HEK293 (cell line): Measurements from ENCODE around the gene RNASE8.

Experiments
- CTCF ChIA-PET: fragments of 350-600 bp; formaldehyde crosslinking; extraction: SDS; loops from one replicate; lab custom pipeline; 2021; ENCODE audit warnings: antibody characterized with exemption; lab: Yijun Ruan, JAX
- POLR2A ChIA-PET: fragments of 300-600 bp; formaldehyde crosslinking; extraction: SDS; loops from one replicate; lab custom pipeline; 2020; ENCODE audit warnings: antibody characterized with exemption, inconsistent platforms; lab: Yijun Ruan, JAX
- H3K27ac ChIP-seq: fragments of 200-500 bp; sonication (Bioruptor generic); 2 replicates; pipeline ENCODE4 v1.5.1; 2014; ENCODE audit warnings: low read depth, low read length, control low read depth, inconsistent platforms; ENCODE audit errors: extremely low read depth
- H3K36me3 ChIP-seq, 2 experiments: fragments of 200-500 bp in 1 of 2; sonication (Bioruptor generic) in 1 of 2; 1 replicate in 1 of 2; 2 replicates in 1 of 2; pipeline ENCODE4 v1.5.1; 2014 to 2017; ENCODE audit warnings: inconsistent platforms in 2 of 2, low read length in 2 of 2; ENCODE audit not compliant: control insufficient read depth in 2 of 2, insufficient read depth in 1 of 2
- H3K4me1 ChIP-seq: fragments of 200-500 bp; sonication (Bioruptor generic); 2 replicates; pipeline ENCODE4 v1.5.1; 2014; ENCODE audit warnings: mild to moderate bottlenecking, low read length, inconsistent platforms; ENCODE audit not compliant: control insufficient read depth, insufficient read depth
- H3K4me3 ChIP-seq: 2 replicates; pipeline ENCODE4 v1.5.1; 2011; ENCODE audit warnings: low read depth, mild to moderate bottlenecking, control low read depth, low read length, moderate library complexity
- H3K9me3 ChIP-seq: fragments of 200-500 bp; sonication (Bioruptor generic); 2 replicates; pipeline ENCODE4 v1.5.1; 2014; ENCODE audit warnings: low read depth, low read length, inconsistent platforms; ENCODE audit not compliant: control insufficient read depth, insufficient read depth
- EGR2 ChIP-seq: fragments of 450-650 bp; formaldehyde crosslinking; IDR thresholded peaks from 2 replicates; pipeline ENCODE4 v1.5.1; 2016; ENCODE audit warnings: low read depth, missing biosample characterization, missing genetic modification characterization
- GLI2 ChIP-seq: fragments of 450-650 bp; formaldehyde crosslinking; IDR thresholded peaks from 2 replicates; pipeline ENCODE4; 2017; ENCODE audit warnings: missing biosample characterization, missing genetic modification characterization, low read depth, borderline replicate concordance
- GLIS1 ChIP-seq: fragments of 450-650 bp; formaldehyde crosslinking; IDR thresholded peaks from 2 replicates; pipeline ENCODE4 v1.5.1; 2016; ENCODE audit warnings: missing biosample characterization, missing genetic modification characterization
- KLF9 ChIP-seq: fragments of 450-650 bp; formaldehyde crosslinking; IDR thresholded peaks from 2 replicates; pipeline ENCODE4 v1.5.1; 2016; ENCODE audit warnings: missing biosample characterization, missing genetic modification characterization, low read depth
- OSR2 ChIP-seq: fragments of 450-650 bp; formaldehyde crosslinking; IDR thresholded peaks from 2 replicates; pipeline ENCODE4 v1.5.1; 2016; ENCODE audit warnings: missing biosample characterization, missing genetic modification characterization
- PATZ1 ChIP-seq: fragments of 450-650 bp; formaldehyde crosslinking; IDR thresholded peaks from 2 replicates; pipeline ENCODE4 v1.5.1; 2016; ENCODE audit warnings: missing biosample characterization, missing genetic modification characterization
- PBX3 ChIP-seq: sonication (generic); formaldehyde crosslinking; IDR thresholded peaks from 2 replicates; pipeline ENCODE4 v1.8.1; 2022; ENCODE audit warnings: mild to moderate bottlenecking, moderate library complexity, missing genetic modification reagents
- SCRT1 ChIP-seq: fragments of 450-650 bp; formaldehyde crosslinking; IDR thresholded peaks from 2 replicates; pipeline ENCODE4 v1.5.1; 2016; ENCODE audit warnings: missing biosample characterization, missing genetic modification characterization, borderline replicate concordance
- SCRT2 ChIP-seq: fragments of 450-650 bp; formaldehyde crosslinking; IDR thresholded peaks from 2 replicates; pipeline ENCODE4 v1.5.1; 2016; ENCODE audit warnings: missing biosample characterization, missing genetic modification characterization
- SETDB1 ChIP-seq: IDR thresholded peaks from one replicate; pipeline ENCODE4 v1.6.1; 2017; ENCODE audit warnings: mild to moderate bottlenecking, low read length, moderate library complexity, mixed read lengths; ENCODE audit not compliant: insufficient read length
- SP7 ChIP-seq: fragments of 450-650 bp; formaldehyde crosslinking; IDR thresholded peaks from 2 replicates; pipeline ENCODE4 v1.5.1; 2016; ENCODE audit warnings: missing biosample characterization, missing genetic modification characterization
- ZBTB21 ChIP-seq: fragments of 450-650 bp; formaldehyde crosslinking; IDR thresholded peaks from 2 replicates; pipeline ENCODE4 v1.5.1; 2017; ENCODE audit warnings: missing biosample characterization, missing genetic modification characterization
- ZBTB49 ChIP-seq: fragments of 450-650 bp; formaldehyde crosslinking; IDR thresholded peaks from 2 replicates; pipeline ENCODE4 v1.5.1; 2016; ENCODE audit warnings: missing biosample characterization, missing genetic modification characterization, low read depth
- ZEB2 ChIP-seq: fragments of 450-650 bp; formaldehyde crosslinking; IDR thresholded peaks from 2 replicates; pipeline ENCODE4 v1.5.1; 2016; ENCODE audit warnings: missing biosample characterization, missing genetic modification characterization
- ZFHX2 ChIP-seq: fragments of 450-650 bp; formaldehyde crosslinking; conservative IDR thresholded peaks from 2 replicates; pipeline ENCODE4 v1.5.1; 2016; ENCODE audit warnings: missing biosample characterization, missing genetic modification characterization
- ZFP3 ChIP-seq: fragments of 450-650 bp; formaldehyde crosslinking; IDR thresholded peaks from 2 replicates; pipeline ENCODE4 v1.5.1; 2016; ENCODE audit warnings: low read depth, missing biosample characterization, missing genetic modification characterization
- ZNF121 ChIP-seq: fragments of 450-650 bp; formaldehyde crosslinking; IDR thresholded peaks from 2 replicates; pipeline ENCODE4 v1.5.1; 2016; ENCODE audit warnings: missing biosample characterization, missing genetic modification characterization
- ZNF146 ChIP-seq: fragments of 450-650 bp; formaldehyde crosslinking; IDR thresholded peaks from 2 replicates; pipeline ENCODE4 v1.5.1; 2016; ENCODE audit warnings: missing biosample characterization, missing genetic modification characterization
- ZNF202 ChIP-seq: fragments of 450-650 bp; formaldehyde crosslinking; IDR thresholded peaks from 2 replicates; pipeline ENCODE4 v1.5.1; 2016; ENCODE audit warnings: missing biosample characterization, missing genetic modification characterization, borderline replicate concordance
- ZNF404 ChIP-seq: fragments of 450-650 bp; formaldehyde crosslinking; IDR thresholded peaks from 2 replicates; pipeline ENCODE4 v1.5.1; 2017; ENCODE audit warnings: missing biosample characterization, missing genetic modification characterization
- ZNF423 ChIP-seq: fragments of 450-650 bp; formaldehyde crosslinking; IDR thresholded peaks from 2 replicates; pipeline ENCODE4 v1.5.1; 2016; ENCODE audit warnings: missing biosample characterization, missing genetic modification characterization
- ZNF501 ChIP-seq: fragments of 450-650 bp; formaldehyde crosslinking; IDR thresholded peaks from 2 replicates; pipeline ENCODE4 v1.5.1; 2016; ENCODE audit warnings: missing biosample characterization, missing genetic modification characterization
- ZNF558 ChIP-seq: fragments of 450-650 bp; formaldehyde crosslinking; IDR thresholded peaks from 2 replicates; pipeline ENCODE4 v1.5.1; 2016; ENCODE audit warnings: missing biosample characterization, missing genetic modification characterization
- ZNF600 ChIP-seq: fragments of 450-650 bp; formaldehyde crosslinking; IDR thresholded peaks from 2 replicates; pipeline ENCODE4 v1.5.1; 2016; ENCODE audit warnings: missing biosample characterization, missing genetic modification characterization
- ZNF610 ChIP-seq: fragments of 450-650 bp; formaldehyde crosslinking; IDR thresholded peaks from 2 replicates; pipeline ENCODE4 v1.5.1; 2016; ENCODE audit warnings: missing biosample characterization, missing genetic modification characterization, borderline replicate concordance
- ZNF623 ChIP-seq: fragments of 450-650 bp; formaldehyde crosslinking; IDR thresholded peaks from 2 replicates; pipeline ENCODE4 v1.5.1; 2016; ENCODE audit warnings: missing biosample characterization, missing genetic modification characterization
- ZNF664 ChIP-seq: fragments of 450-650 bp; formaldehyde crosslinking; IDR thresholded peaks from 2 replicates; pipeline ENCODE4 v1.5.1; 2016; ENCODE audit warnings: missing biosample characterization, missing genetic modification characterization
- ZNF776 ChIP-seq: fragments of 450-650 bp; formaldehyde crosslinking; IDR thresholded peaks from 2 replicates; pipeline ENCODE4 v1.5.0; 2017; ENCODE audit warnings: missing biosample characterization, missing genetic modification characterization, borderline replicate concordance
- TF ChIP-seq, protein P1 (sequence below): fragments of 450-650 bp; formaldehyde crosslinking; IDR thresholded peaks from 2 replicates; pipeline ENCODE4 v1.5.1; 2016; ENCODE audit warnings: missing biosample characterization, missing genetic modification characterization, low read depth
- TF ChIP-seq, protein P2 (sequence below): fragments of 450-650 bp; formaldehyde crosslinking; IDR thresholded peaks from 2 replicates; pipeline ENCODE4 v1.5.1; 2016; ENCODE audit warnings: missing biosample characterization, missing genetic modification characterization

RNASE8 gene

GRCh38 chr14:21061347-21061668 is 3.7 kb downstream of the RNASE8 start:
- POLR2A ChIA-PET = interaction anchor here (1.9 kb wide), 1 partner anchor 10 kb away, joined by 11 read pairs; no protein-coding TSS in a partner anchor

DNA sequence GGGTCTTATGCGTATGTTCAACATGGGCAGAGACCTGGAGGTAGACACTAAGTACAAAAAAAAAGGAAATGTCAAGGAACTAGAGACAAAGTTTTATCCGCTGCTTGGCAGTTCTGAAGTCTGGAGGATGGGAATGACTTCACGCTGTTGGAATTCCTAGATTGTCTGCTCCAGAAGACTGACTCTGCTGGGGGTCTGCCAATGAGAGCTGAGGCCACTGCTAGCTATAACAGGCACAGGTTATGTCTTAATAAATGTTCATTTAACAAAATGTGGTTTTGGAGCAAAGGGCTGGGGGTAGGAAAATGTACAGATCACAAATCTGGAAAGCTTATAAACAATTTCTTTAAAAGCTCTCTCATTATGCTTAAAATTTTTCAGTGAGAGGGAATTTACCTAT is 5.9 kb downstream of the RNASE8 start:
- Histone ChIP-seq H3K9me3 (no peaks in the 10 kb centered on the region), H3K4me1 (no peaks in the 10 kb centered on the region; the same call in 1 of the 2 replicates), H3K36me3 (no peaks in the 10 kb centered on the region), H3K4me3 (no peak overlapping the region), H3K27ac (no peak overlapping the region)
- TF ChIP-seq GLI2 (tag by site-specific recombination) (no peak), ZBTB21 (tag by site-specific recombination) (no peak), ZFP3 (no peak), ZNF558 (no peak), SP7 (tag by site-specific recombination) (no peak), ZNF501 (tag by site-specific recombination) (no peak), KLF9 (tag by site-specific recombination) (no peak), GLIS1 (tag by site-specific recombination) (peak; percentile 95), ZNF623 (tag by site-specific recombination) (peak; percentile 48), ZBTB49 (tag by site-specific recombination) (no peak), SETDB1 (no peak), ZEB2 (peak; percentile 32; the same call in 1 of the 2 replicates), ZNF610 (tag by site-specific recombination) (no peak), ZNF423 (no peak), ZNF664 (tag by site-specific recombination) (peak; percentile 61; the same call in 1 of the 2 replicates), ZNF146 (tag by site-specific recombination) (no peak), SCRT2 (tag by site-specific recombination) (no peak), ZNF600 (tag by site-specific recombination) (no peak), ZNF776 (tag by site-specific recombination) (no peak), ZNF121 (tag by site-specific recombination) (no peak), ZNF202 (tag by site-specific recombination) (no peak), PATZ1 (tag by site-specific recombination) (no peak)
- TF ChIP-seq, protein P1, sequence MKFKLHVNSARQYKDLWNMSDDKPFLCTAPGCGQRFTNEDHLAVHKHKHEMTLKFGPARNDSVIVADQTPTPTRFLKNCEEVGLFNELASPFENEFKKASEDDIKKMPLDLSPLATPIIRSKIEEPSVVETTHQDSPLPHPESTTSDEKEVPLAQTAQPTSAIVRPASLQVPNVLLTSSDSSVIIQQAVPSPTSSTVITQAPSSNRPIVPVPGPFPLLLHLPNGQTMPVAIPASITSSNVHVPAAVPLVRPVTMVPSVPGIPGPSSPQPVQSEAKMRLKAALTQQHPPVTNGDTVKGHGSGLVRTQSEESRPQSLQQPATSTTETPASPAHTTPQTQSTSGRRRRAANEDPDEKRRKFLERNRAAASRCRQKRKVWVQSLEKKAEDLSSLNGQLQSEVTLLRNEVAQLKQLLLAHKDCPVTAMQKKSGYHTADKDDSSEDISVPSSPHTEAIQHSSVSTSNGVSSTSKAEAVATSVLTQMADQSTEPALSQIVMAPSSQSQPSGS (tag by site-specific recombination) = no peak
- TF ChIP-seq, protein P2, sequence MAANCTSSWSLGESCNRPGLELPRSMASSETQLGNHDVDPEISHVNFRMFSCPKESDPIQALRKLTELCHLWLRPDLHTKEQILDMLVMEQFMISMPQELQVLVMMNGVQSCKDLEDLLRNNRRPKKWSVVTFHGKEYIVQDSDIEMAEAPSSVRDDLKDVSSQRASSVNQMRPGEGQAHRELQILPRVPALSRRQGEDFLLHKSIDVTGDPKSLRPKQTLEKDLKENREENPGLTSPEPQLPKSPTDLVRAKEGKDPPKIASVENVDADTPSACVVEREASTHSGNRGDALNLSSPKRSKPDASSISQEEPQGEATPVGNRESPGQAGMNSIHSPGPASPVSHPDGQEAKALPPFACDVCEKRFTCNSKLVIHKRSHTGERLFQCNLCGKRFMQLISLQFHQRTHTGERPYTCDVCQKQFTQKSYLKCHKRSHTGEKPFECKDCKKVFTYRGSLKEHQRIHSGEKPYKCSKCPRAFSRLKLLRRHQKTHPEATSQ = no peak
- ChIA-PET POLR2A (interaction anchor here (0.8 to 0.9 kb wide), 2 partner anchors 8 to 34 kb away, joined by 3 to 4 read pairs; no protein-coding TSS in a partner anchor), CTCF (interaction anchor here (0.7 to 4.3 kb wide), 7 partner anchors 23 to 49 kb away, joined by 3 to 25 read pairs (median 3); no protein-coding TSS in a partner anchor)

More at GRCh38 chr14:21061347-21061668, 3.7 kb downstream of the RNASE8 start:
- CTCF ChIA-PET = interaction anchor here (1.2 to 4.3 kb wide), 5 partner anchors 11 to 90 kb away, joined by 4 to 25 read pairs (median 12); no protein-coding TSS in a partner anchor
- Histone ChIP-seq H3K27ac (no peak overlapping the region), H3K36me3 (no peaks in the 10 kb centered on the region), H3K4me1 (no peaks in the 10 kb centered on the region; the same call in 1 of the 2 replicates), H3K4me3 (no peak overlapping the region), H3K9me3 (no peaks in the 10 kb centered on the region)
- TF ChIP-seq ZNF404 (tag by site-specific recombination) (no peak), OSR2 (tag by site-specific recombination) (no peak), PBX3 (CRISPR knock-in tag) (no peak), SCRT1 (no peak), EGR2 (tag by site-specific recombination) (peak; percentile 52; the same call in 1 of the 2 replicates), ZFHX2 (tag by site-specific recombination) (peak; percentile 63)
